ENCODE results near the gene DELE1.
"Not testable (repeated sequence)": the region's sequence is repeated elsewhere in the genome, so short reads cannot be mapped to it uniquely, and the experiment has no call there.

DELE1 gene

GRCh38 chr5:141883892-141884318 lies 39.8 kb upstream of the DELE1 start:
- no peak for DNase-seq (ENCODE audit: low read depth in 2 of 2)

GRCh38 chr5:141889282-141889871 lies 34.3 kb upstream of the DELE1 start:
- DNase-seq (ENCODE audit: low read depth in 2 of 2) = no peak

GRCh38 chr5:141890429-141890828 lies 33.2 kb upstream of the DELE1 start:
- DNase-seq (ENCODE audit: low read depth in 2 of 2) = not testable (repeated sequence)

- no peak for DNase-seq (ENCODE audit: low read depth in 2 of 2)
These were observed 26.2 kb upstream of the DELE1 start for GRCh38 chr5:141897425-141897824.

GRCh38 chr5:141898448-141899049 lies 25.1 kb upstream of the DELE1 start:
- DNase-seq (ENCODE audit: low read depth in 2 of 2) = no peak

- DNase-seq (ENCODE audit: low read depth in 2 of 2) = no peak
These were observed 21.5 kb upstream of the DELE1 start for GRCh38 chr5:141902015-141902814.

GRCh38 chr5:141903261-141903660 lies 20.4 kb upstream of the DELE1 start:
- no peak for DNase-seq (ENCODE audit: low read depth in 2 of 2)

GRCh38 chr5:141904551-141904950 lies 19.1 kb upstream of the DELE1 start:
- DNase-seq (ENCODE audit: low read depth in 2 of 2) = no peak

GRCh38 chr5:141906517-141906916 lies 17.2 kb upstream of the DELE1 start:
- DNase-seq (ENCODE audit: low read depth in 2 of 2) = no peak

GRCh38 chr5:141906972-141907371 lies 16.7 kb upstream of the DELE1 start:
- no peak for DNase-seq (ENCODE audit: low read depth in 2 of 2)

- no peak for DNase-seq (ENCODE audit: low read depth in 2 of 2)
These were observed 14.9 kb upstream of the DELE1 start for GRCh38 chr5:141908796-141909195.

- no peak for DNase-seq (ENCODE audit: low read depth in 2 of 2)
These were observed 14.5 kb upstream of the DELE1 start for GRCh38 chr5:141909212-141909611.

- no peak for DNase-seq (ENCODE audit: low read depth in 2 of 2)
These were observed 13.4 kb upstream of the DELE1 start for GRCh38 chr5:141910271-141910673.

GRCh38 chr5:141913560-141914198 lies 10.0 kb upstream of the DELE1 start:
- no peak for DNase-seq (ENCODE audit: low read depth in 2 of 2)

GRCh38 chr5:141914199-141914743 lies 9.4 kb upstream of the DELE1 start:
- DNase-seq (ENCODE audit: low read depth in 2 of 2) = no peak

GRCh38 chr5:141914797-141915196 lies 8.9 kb upstream of the DELE1 start:
- no peak for DNase-seq (ENCODE audit: low read depth in 2 of 2)

- DNase-seq (ENCODE audit: low read depth in 2 of 2) = no peak
These were observed 7.8 kb upstream of the DELE1 start for GRCh38 chr5:141915881-141916336.

- no peak for DNase-seq (ENCODE audit: low read depth in 2 of 2)
These were observed 7.1 kb upstream of the DELE1 start for GRCh38 chr5:141916522-141916921.

- DNase-seq (ENCODE audit: low read depth in 2 of 2) = no peak
These were observed 5.9 kb upstream of the DELE1 start for GRCh38 chr5:141917760-141918159.

- DNase-seq (ENCODE audit: low read depth in 2 of 2) = no peak
These were observed 4.2 kb upstream of the DELE1 start for GRCh38 chr5:141919218-141920119.

GRCh38 chr5:141920771-141921170 lies 2.9 kb upstream of the DELE1 start:
- no peak for DNase-seq (ENCODE audit: low read depth in 2 of 2)
